ENCODE results near the gene DIP2A. TPM values are rescaled to one million over a fixed set of nuclear protein-coding genes. Genes with fewer than 3 reads are reported as not detected.
A peak's percentile ranks its signal among the peaks of the same experiment; 100 is the strongest.

The DIP2A gene
- total and polyA plus RNA-seq, 7 experiments from 2014 or later, result 16.9 to 118 (median 105) TPM

DNA sequence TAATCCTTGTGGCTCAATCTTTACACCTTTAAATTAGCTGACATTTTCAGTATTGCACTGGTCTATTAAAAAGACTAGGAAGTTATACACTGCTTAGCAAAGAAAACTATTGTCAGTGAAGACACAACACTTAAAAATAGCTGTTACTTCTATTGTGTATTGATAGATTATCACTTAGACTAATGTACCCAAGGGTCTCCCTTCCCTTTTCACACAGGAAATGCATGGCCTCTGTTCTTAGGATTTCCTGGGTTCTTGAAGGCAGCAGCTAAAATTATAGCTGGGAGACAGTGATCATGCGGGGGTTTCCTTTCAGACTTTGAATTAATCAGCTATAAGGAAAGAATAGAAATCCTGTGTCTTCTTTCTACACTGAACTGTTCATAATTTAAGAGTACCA, 12.8 kb downstream of the DIP2A start:
- peak overlapping the region in 7 of 9 donors; percentile 20 to 87 (median 70) for H3K27ac Mint-ChIP-seq
- intact Hi-C loops (cut with micrococcal nuclease), result no loop called here
- peak overlapping the region in 1 of 10 donors; percentile 9 for H3K4me3 Mint-ChIP-seq

GRCh38 chr21:46472246-46472645, 13.6 kb downstream of the DIP2A start:
- ChIA-PET CTCF (no interaction called here), POLR2A (interaction anchor here (1.6 kb wide), 1 partner anchor 12 kb away, joined by 5 read pairs; no protein-coding TSS in a partner anchor)
- Histone ChIP-seq H3K36me3 (ENCODE audit: control insufficient read depth in 2 of 3, insufficient read depth in 3 of 3, low read length in 3 of 3) (peaks cover 0 to 13% (median 0%) of the 10 kb centered on the region in 3 experiments), H3K27ac (ENCODE audit: low read depth, low read length) (no peak overlapping the region), H3K9me3 (ENCODE audit: control insufficient read depth in 2 of 3, low read length in 3 of 3) (no peaks in the 10 kb centered on the region), H3K4me1 (ENCODE audit: control insufficient read depth in 2 of 2, insufficient read depth in 2 of 2, low read length in 2 of 2) (peaks cover 0 to 13% of the 10 kb centered on the region in 2 donors), H3K27me3 (ENCODE audit: control insufficient read depth in 2 of 2, insufficient read depth in 2 of 2, low read length in 2 of 2) (no peaks in the 10 kb centered on the region), H3K4me3 (ENCODE audit: low read length) (no peak overlapping the region)
- Mint-ChIP-seq H3K36me3 (peaks cover 0 to 38% (median 12%) of the 10 kb centered on the region in 5 donors), H3K27ac (peak overlapping the region in 8 of 9 donors; percentile 6 to 75 (median 62)), H3K4me1 (peaks cover 28 to 79% (median 68%) of the 10 kb centered on the region in 7 donors), H3K9me3 (no peaks in the 10 kb centered on the region), H3K27me3 (no peaks in the 10 kb centered on the region), H3K4me3 (peak overlapping the region in 6 of 10 donors; percentile 2 to 37 (median 14))
- ATAC-seq, result peak; percentile 69
- intact Hi-C loops (cut with micrococcal nuclease), result no loop called here
- no peak for DNase-seq

More for the DNA sequence above, 12.8 kb downstream of the DIP2A start:
- CTCF ChIA-PET, result interaction anchor here (0.5 kb wide), 1 partner anchor 165 kb away, joined by 3 read pairs; no protein-coding TSS in a partner anchor
- no peak overlapping the region for H3K27ac ChIP-seq (ENCODE audit: low read depth, low read length)
- H3K4me1 ChIP-seq (ENCODE audit: control insufficient read depth in 2 of 2, insufficient read depth in 2 of 2, low read length in 2 of 2), result peaks cover 0 to 13% of the 10 kb centered on the region in 2 donors
- H3K4me1 Mint-ChIP-seq, result peaks cover 29 to 76% (median 69%) of the 10 kb centered on the region in 7 donors
- DNase-seq (no peak), ATAC-seq (no peak)
- H3K27me3 Mint-ChIP-seq, result no peaks in the 10 kb centered on the region
- H3K4me3 ChIP-seq (ENCODE audit: low read length), result no peak overlapping the region
- H3K9me3 Mint-ChIP-seq, result no peaks in the 10 kb centered on the region
- H3K36me3 ChIP-seq (ENCODE audit: control insufficient read depth in 2 of 3, insufficient read depth in 3 of 3, low read length in 3 of 3), result peaks cover 0 to 13% (median 0%) of the 10 kb centered on the region in 3 experiments
- POLR2A ChIA-PET, result interaction anchor here (0.7 to 1.6 kb wide), 2 partner anchors 11 to 168 kb away, joined by 3 to 5 read pairs; no protein-coding TSS in a partner anchor
- H3K36me3 Mint-ChIP-seq, result peaks cover 0 to 39% (median 13%) of the 10 kb centered on the region in 5 donors
- no peaks in the 10 kb centered on the region for H3K9me3 ChIP-seq (ENCODE audit: control insufficient read depth in 2 of 3, low read length in 3 of 3)
- H3K27me3 ChIP-seq (ENCODE audit: control insufficient read depth in 2 of 2, insufficient read depth in 2 of 2, low read length in 2 of 2), result no peaks in the 10 kb centered on the region

DNA sequence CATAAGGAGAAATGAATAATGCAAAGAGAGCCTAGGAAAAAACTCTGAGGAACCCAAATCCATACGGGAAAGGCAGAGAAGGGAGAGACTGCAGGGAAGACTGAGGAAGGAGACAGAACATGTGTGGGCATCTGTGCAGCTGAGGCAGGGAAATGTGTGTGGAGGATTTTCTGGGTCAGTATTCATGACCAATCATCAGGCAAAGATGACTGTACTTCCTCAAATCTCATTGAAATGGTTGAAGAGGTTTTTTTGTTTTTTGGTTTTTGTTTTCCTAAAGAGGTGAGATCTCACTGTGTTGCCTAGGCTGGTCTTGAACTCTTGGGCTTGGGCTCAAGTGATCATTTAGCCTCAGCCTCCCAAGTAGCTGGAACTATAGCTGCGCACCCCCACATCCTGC, 15.7 kb downstream of the DIP2A start:
- peaks cover 0 to 41% (median 16%) of the 10 kb centered on the region in 5 donors for H3K36me3 Mint-ChIP-seq
- H3K4me3 ChIP-seq (ENCODE audit: low read length), result no peak overlapping the region
- no peaks in the 10 kb centered on the region for H3K27me3 Mint-ChIP-seq
- no peaks in the 10 kb centered on the region for H3K9me3 Mint-ChIP-seq
- peaks cover 0 to 13% of the 10 kb centered on the region in 2 donors for H3K4me1 ChIP-seq (ENCODE audit: control insufficient read depth in 2 of 2, insufficient read depth in 2 of 2, low read length in 2 of 2)
- POLR2A ChIA-PET, result no interaction called here
- H3K9me3 ChIP-seq (ENCODE audit: control insufficient read depth in 2 of 3, low read length in 3 of 3), result no peaks in the 10 kb centered on the region
- no peak for DNase-seq
- no peaks in the 10 kb centered on the region for H3K27me3 ChIP-seq (ENCODE audit: control insufficient read depth in 2 of 2, insufficient read depth in 2 of 2, low read length in 2 of 2)
- peaks cover 24 to 75% (median 61%) of the 10 kb centered on the region in 7 donors for H3K4me1 Mint-ChIP-seq
- no peak overlapping the region for H3K4me3 Mint-ChIP-seq
- CTCF ChIA-PET, result no interaction called here
- peaks cover 0 to 8% (median 0%) of the 10 kb centered on the region in 3 experiments for H3K36me3 ChIP-seq (ENCODE audit: control insufficient read depth in 2 of 3, insufficient read depth in 3 of 3, low read length in 3 of 3)
- peak overlapping the region in 7 of 9 donors; percentile 3 to 83 (median 46) for H3K27ac Mint-ChIP-seq
- H3K27ac ChIP-seq (ENCODE audit: low read depth, low read length), result no peak overlapping the region
- intact Hi-C loops (cut with micrococcal nuclease), result no loop called here
- ATAC-seq, result no peak

DNA sequence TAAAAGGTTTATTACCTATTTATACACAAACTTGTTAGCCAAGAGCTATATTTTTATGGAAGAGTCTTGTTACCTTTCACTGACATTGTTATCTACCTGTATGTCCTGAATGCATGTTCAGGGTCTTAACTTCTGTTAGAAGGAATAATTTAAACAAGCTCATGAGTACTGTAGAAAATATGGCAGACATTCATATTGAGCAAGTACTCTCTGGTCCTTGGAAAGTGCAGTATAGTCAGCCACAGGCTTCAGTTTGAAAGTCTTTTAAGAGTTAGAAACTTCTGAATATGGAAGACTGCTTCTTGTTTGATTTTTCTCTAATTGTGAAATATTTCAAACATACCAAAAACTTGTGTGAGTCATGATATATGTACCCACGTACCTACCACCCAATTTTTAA, 16.6 kb downstream of the DIP2A start:
- H3K27ac Mint-ChIP-seq, result peak overlapping the region in 1 of 9 donors; percentile 8
- Histone ChIP-seq H3K36me3 (ENCODE audit: control insufficient read depth in 2 of 3, insufficient read depth in 3 of 3, low read length in 3 of 3) (peaks cover 0 to 5% (median 0%) of the 10 kb centered on the region in 3 experiments), H3K4me1 (ENCODE audit: control insufficient read depth in 2 of 2, insufficient read depth in 2 of 2, low read length in 2 of 2) (peaks cover 0 to 13% of the 10 kb centered on the region in 2 donors), H3K27ac (ENCODE audit: low read depth, low read length) (no peak overlapping the region), H3K9me3 (ENCODE audit: control insufficient read depth in 2 of 3, low read length in 3 of 3) (no peaks in the 10 kb centered on the region), H3K27me3 (ENCODE audit: control insufficient read depth in 2 of 2, insufficient read depth in 2 of 2, low read length in 2 of 2) (no peaks in the 10 kb centered on the region), H3K4me3 (ENCODE audit: low read length) (no peak overlapping the region)
- DNase-seq (no peak), ATAC-seq (no peak)
- intact Hi-C loops (cut with micrococcal nuclease), result no loop called here
- H3K4me3 Mint-ChIP-seq, result no peak overlapping the region
- CTCF ChIA-PET, result interaction anchor here (0.5 kb wide), 1 partner anchor 70 kb away, joined by 4 read pairs; no protein-coding TSS in a partner anchor
- POLR2A ChIA-PET, result interaction anchor here (0.6 kb wide), 1 partner anchor 182 kb away, joined by 3 read pairs; no protein-coding TSS in a partner anchor
- H3K27me3 Mint-ChIP-seq, result no peaks in the 10 kb centered on the region
- H3K4me1 Mint-ChIP-seq, result peaks cover 26 to 70% (median 61%) of the 10 kb centered on the region in 7 donors
- peaks cover 0 to 37% (median 22%) of the 10 kb centered on the region in 5 donors for H3K36me3 Mint-ChIP-seq
- H3K9me3 Mint-ChIP-seq, result no peaks in the 10 kb centered on the region

DNA sequence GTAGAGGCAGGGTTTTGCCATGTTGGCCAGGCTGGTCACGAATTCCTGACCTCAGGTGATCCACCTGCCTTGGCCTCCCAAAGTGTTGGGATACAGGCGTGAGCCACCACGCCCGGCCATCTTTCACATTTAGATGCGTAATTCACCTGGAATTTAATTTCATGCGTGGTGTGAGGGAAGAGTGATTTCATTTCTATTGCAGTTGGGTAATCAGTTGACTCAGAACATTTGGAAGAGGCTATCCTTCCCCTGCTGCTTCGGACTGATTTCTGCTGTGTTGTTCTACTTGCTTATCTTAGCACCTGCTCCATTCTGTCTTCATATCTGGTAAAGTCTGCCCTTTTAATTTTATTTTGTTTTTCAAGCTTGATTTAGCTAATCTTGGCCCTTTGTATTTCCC, 19.1 kb downstream of the DIP2A start:
- H3K4me3 Mint-ChIP-seq, result no peak overlapping the region
- no peak for DNase-seq
- peak overlapping the region in 2 of 9 donors; percentile 19 to 54 for H3K27ac Mint-ChIP-seq
- ATAC-seq, result no peak
- Histone ChIP-seq H3K27me3 (ENCODE audit: control insufficient read depth in 2 of 2, insufficient read depth in 2 of 2, low read length in 2 of 2) (no peaks in the 10 kb centered on the region), H3K36me3 (ENCODE audit: control insufficient read depth in 2 of 3, insufficient read depth in 3 of 3, low read length in 3 of 3) (peaks cover 0 to 7% (median 0%) of the 10 kb centered on the region in 3 experiments), H3K9me3 (ENCODE audit: control insufficient read depth in 2 of 3, low read length in 3 of 3) (no peaks in the 10 kb centered on the region), H3K4me1 (ENCODE audit: control insufficient read depth in 2 of 2, insufficient read depth in 2 of 2, low read length in 2 of 2) (peaks cover 0 to 3% of the 10 kb centered on the region in 2 donors), H3K27ac (ENCODE audit: low read depth, low read length) (no peak overlapping the region), H3K4me3 (ENCODE audit: low read length) (no peak overlapping the region)
- ChIA-PET POLR2A (interaction anchor here (0.6 kb wide), 1 partner anchor 14 kb away, joined by 3 read pairs; no protein-coding TSS in a partner anchor), CTCF (no interaction called here)
- H3K9me3 Mint-ChIP-seq, result no peaks in the 10 kb centered on the region
- no peaks in the 10 kb centered on the region for H3K27me3 Mint-ChIP-seq
- H3K4me1 Mint-ChIP-seq, result peaks cover 11 to 70% (median 59%) of the 10 kb centered on the region in 7 donors
- peaks cover 6 to 47% (median 31%) of the 10 kb centered on the region in 5 donors for H3K36me3 Mint-ChIP-seq
- intact Hi-C loops (cut with micrococcal nuclease), result no loop called here

- intact Hi-C loops (cut with micrococcal nuclease), result no loop called here
- Mint-ChIP-seq H3K27ac (peak overlapping the region in 2 of 9 donors; percentile 6 to 44), H3K4me1 (peaks cover 16 to 72% (median 66%) of the 10 kb centered on the region in 7 donors), H3K27me3 (no peaks in the 10 kb centered on the region), H3K36me3 (peaks cover 6 to 46% (median 28%) of the 10 kb centered on the region in 5 donors), H3K9me3 (no peaks in the 10 kb centered on the region), H3K4me3 (no peak overlapping the region)
- no peak for DNase-seq
- CTCF ChIA-PET, result no interaction called here
- ATAC-seq, result no peak
- Histone ChIP-seq H3K27ac (ENCODE audit: low read depth, low read length) (no peak overlapping the region), H3K9me3 (ENCODE audit: control insufficient read depth in 2 of 3, low read length in 3 of 3) (no peaks in the 10 kb centered on the region), H3K36me3 (ENCODE audit: control insufficient read depth in 2 of 3, insufficient read depth in 3 of 3, low read length in 3 of 3) (peaks cover 0 to 6% (median 0%) of the 10 kb centered on the region in 3 experiments), H3K4me3 (ENCODE audit: low read length) (no peak overlapping the region), H3K27me3 (ENCODE audit: control insufficient read depth in 2 of 2, insufficient read depth in 2 of 2, low read length in 2 of 2) (no peaks in the 10 kb centered on the region), H3K4me1 (ENCODE audit: control insufficient read depth in 2 of 2, insufficient read depth in 2 of 2, low read length in 2 of 2) (peaks cover 0 to 5% of the 10 kb centered on the region in 2 donors)
- POLR2A ChIA-PET, result interaction anchor here (0.6 kb wide), 1 partner anchor 13 kb away, joined by 3 read pairs; no protein-coding TSS in a partner anchor
Observed at GRCh38 chr21:46478910-46479309, 20.2 kb downstream of the DIP2A start.
